ENCODE results near the gene GPR32. TPM values are rescaled to one million over a fixed set of nuclear protein-coding genes. Genes with fewer than 3 reads are reported as not detected.

Gene GPR32
- total RNA-seq, 1 donor from 2014 or later: not detected

GRCh38 chr19:50819636-50820035 lies 49.4 kb downstream of the GPR32 start:
- H3K27ac Mint-ChIP-seq: no peak overlapping the region
- no peak for TF ChIP-seq CTCF (conservative IDR thresholded peaks at IDR 0.05)
- H3K4me1 Mint-ChIP-seq (ENCODE audit: unreplicated experiment): peaks cover 13% of the 10 kb centered on the region
- peaks cover 89% of the 10 kb centered on the region for H3K27me3 Mint-ChIP-seq
- no peak for DNase-seq (ENCODE audit: extremely low spot score, unreplicated experiment)
- no peaks in the 10 kb centered on the region for H3K36me3 Mint-ChIP-seq
- H3K9me3 Mint-ChIP-seq: peaks cover 5% of the 10 kb centered on the region
- peak overlapping the region; percentile 52 for H3K4me3 Mint-ChIP-seq

GRCh38 chr19:50820086-50820485 lies 49.8 kb downstream of the GPR32 start:
- H3K4me1 Mint-ChIP-seq (ENCODE audit: unreplicated experiment): peaks cover 13% of the 10 kb centered on the region

GRCh38 chr19:50820549-50821247 lies 50.4 kb downstream of the GPR32 start:
- peaks cover 13% of the 10 kb centered on the region for H3K4me1 Mint-ChIP-seq (ENCODE audit: unreplicated experiment)
- no peaks in the 10 kb centered on the region for H3K36me3 Mint-ChIP-seq
- peak overlapping the region; percentile 2 for H3K27ac Mint-ChIP-seq
- no peak for DNase-seq (ENCODE audit: extremely low spot score, unreplicated experiment)
- TF ChIP-seq CTCF (conservative IDR thresholded peaks at IDR 0.05): no peak
- H3K27me3 Mint-ChIP-seq: peaks cover 78% of the 10 kb centered on the region
- peak overlapping the region; percentile 52 for H3K4me3 Mint-ChIP-seq
- peaks cover 5% of the 10 kb centered on the region for H3K9me3 Mint-ChIP-seq

More at GRCh38 chr19:50820086-50820485, 49.8 kb downstream of the GPR32 start:
- DNase-seq (ENCODE audit: extremely low spot score, unreplicated experiment): no peak
- H3K36me3 Mint-ChIP-seq: no peaks in the 10 kb centered on the region
- peak overlapping the region; percentile 2 for H3K27ac Mint-ChIP-seq
- H3K9me3 Mint-ChIP-seq: peaks cover 5% of the 10 kb centered on the region
- H3K4me3 Mint-ChIP-seq: peak overlapping the region; percentile 52
- TF ChIP-seq CTCF (conservative IDR thresholded peaks at IDR 0.05): no peak
- H3K27me3 Mint-ChIP-seq: peaks cover 84% of the 10 kb centered on the region

GRCh38 chr19:50821248-50821612 lies 51.0 kb downstream of the GPR32 start:
- peaks cover 13% of the 10 kb centered on the region for H3K4me1 Mint-ChIP-seq (ENCODE audit: unreplicated experiment)
- DNase-seq (ENCODE audit: extremely low spot score, unreplicated experiment): no peak
- no peak overlapping the region for H3K4me3 Mint-ChIP-seq
- H3K27me3 Mint-ChIP-seq: peaks cover 77% of the 10 kb centered on the region
- no peaks in the 10 kb centered on the region for H3K36me3 Mint-ChIP-seq
- TF ChIP-seq CTCF (conservative IDR thresholded peaks at IDR 0.05): no peak
- H3K9me3 Mint-ChIP-seq: peaks cover 2% of the 10 kb centered on the region
- no peak overlapping the region for H3K27ac Mint-ChIP-seq

Other genes starting within 250 kb of the GPR32 start
- 0.38 and 21.7 TPM in 2 replicates for gene LRRC4B, start 202.0 kb upstream of the GPR32 start, total RNA-seq (ENCODE audit: low replicate concordance)
- gene SYT3, start 130.6 kb upstream of the GPR32 start, total RNA-seq (ENCODE audit: low replicate concordance): 0.68 TPM in 1 of 2 replicates, not detected in the other
- gene C19orf81, start 121.0 kb upstream of the GPR32 start, total RNA-seq (ENCODE audit: low replicate concordance): 1.8 and 3.7 TPM in 2 replicates
- gene SHANK1, start 50.7 kb upstream of the GPR32 start, total RNA-seq (ENCODE audit: low replicate concordance): 0.38 and 7.8 TPM in 2 replicates
- gene CLEC11A, start 47.1 kb upstream of the GPR32 start, total RNA-seq (ENCODE audit: low replicate concordance): 4.2 and 5.9 TPM in 2 replicates
- not detected in 2 replicates for gene ACP4, start 20.0 kb downstream of the GPR32 start, total RNA-seq (ENCODE audit: low replicate concordance)
- gene KLK1, start 53.3 kb downstream of the GPR32 start, total RNA-seq (ENCODE audit: low replicate concordance): 1.5 and 2.9 TPM in 2 replicates
- 0.26 TPM in 1 of 2 replicates, not detected in the other for gene KLK15, start 63.1 kb downstream of the GPR32 start, total RNA-seq (ENCODE audit: low replicate concordance)
- gene KLK3, start 84.5 kb downstream of the GPR32 start, total RNA-seq (ENCODE audit: low replicate concordance): not detected in 2 replicates
- gene KLK2, start 103.0 kb downstream of the GPR32 start, total RNA-seq (ENCODE audit: low replicate concordance): 0.43 TPM in 1 of 2 replicates, not detected in the other
- 0.46 TPM in 1 of 2 replicates, not detected in the other for gene KLK4, start 140.9 kb downstream of the GPR32 start, total RNA-seq (ENCODE audit: low replicate concordance)
- not detected in 2 replicates for gene KLK5, start 182.6 kb downstream of the GPR32 start, total RNA-seq (ENCODE audit: low replicate concordance)
- gene KLK6, start 199.1 kb downstream of the GPR32 start, total RNA-seq (ENCODE audit: low replicate concordance): 5.0 and 5.5 TPM in 2 replicates
- 0.36 TPM in 1 of 2 replicates, not detected in the other for gene KLK7, start 213.5 kb downstream of the GPR32 start, total RNA-seq (ENCODE audit: low replicate concordance)
- gene KLK8, start 231.1 kb downstream of the GPR32 start, total RNA-seq (ENCODE audit: low replicate concordance): 2.6 and 12.0 TPM in 2 replicates
- 1.8 and 2.2 TPM in 2 replicates for gene KLK10, start 249.2 kb downstream of the GPR32 start, total RNA-seq (ENCODE audit: low replicate concordance)